ENCODE data around the gene KREMEN1. TPM values are rescaled to one million over a fixed set of nuclear protein-coding genes. Genes with fewer than 3 reads are reported as not detected.
A peak's percentile ranks its signal among the peaks of the same experiment; 100 is the strongest.

Gene KREMEN1
- polyA plus RNA-seq, 1 of the 3 experiments (the other 2 are of a cell fraction): 10.0 TPM

DNA sequence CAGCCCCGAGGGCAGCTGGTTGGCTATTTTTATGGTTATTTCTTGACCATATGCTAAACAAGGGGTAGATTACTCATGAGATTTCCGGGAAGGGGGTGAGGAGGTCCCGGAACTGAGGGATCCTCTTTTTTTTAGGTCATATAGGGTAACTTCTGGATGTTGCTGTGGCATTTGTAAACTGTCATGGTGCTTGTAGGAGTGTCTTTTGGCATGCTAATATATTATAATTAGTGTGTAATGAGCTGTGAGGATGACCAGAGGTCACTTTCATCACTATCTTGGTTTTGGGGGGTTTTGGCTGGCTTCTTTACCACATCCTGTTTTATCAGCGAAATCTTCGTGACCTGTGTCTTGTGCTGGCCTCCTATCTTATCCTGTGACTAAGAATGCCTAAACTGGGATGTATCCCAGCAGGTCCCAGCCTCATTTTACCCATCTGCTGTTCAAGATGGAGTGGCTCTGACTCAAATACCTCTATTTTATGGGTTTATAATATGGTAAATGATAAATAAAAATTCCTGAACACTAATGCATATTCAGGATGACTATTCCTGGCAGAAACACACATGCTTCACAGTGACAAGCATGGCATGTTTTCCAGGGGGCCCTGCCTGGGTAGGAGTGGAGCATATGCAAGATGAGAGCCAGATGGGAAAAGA, 11.2 kb downstream of the KREMEN1 start:
- Histone ChIP-seq H3K27me3 (ENCODE audit: insufficient read depth) (no peaks in the 10 kb centered on the region), H4K20me1 (ENCODE audit: insufficient read depth) (no peaks in the 10 kb centered on the region), H3K36me3 (replicated peaks in 1 of 2; ENCODE audit: control insufficient read depth in 1 of 2, insufficient read depth in 2 of 2, low read length in 1 of 2) (no peaks in the 10 kb centered on the region), H3K79me2 (ENCODE audit: insufficient read depth) (no peaks in the 10 kb centered on the region), H3K4me3 (ENCODE audit: low read depth in 2 of 2, low read length in 1 of 2) (no peak overlapping the region), H3K9ac (no peak overlapping the region), H3K4me1 (ENCODE audit: control insufficient read depth in 1 of 2, insufficient read depth in 2 of 2, low read depth in 1 of 2, low read length in 1 of 2) (peaks cover 7 to 30% of the 10 kb centered on the region in 2 experiments; a peak in 3 of 4 replicates), H3K9me3 (no peaks in the 10 kb centered on the region), H3K9me2 (no peaks in the 10 kb centered on the region), H3K27ac (ENCODE audit: low read depth in 2 of 2, low read length in 1 of 2) (no peak overlapping the region), H3F3A (replicated peaks; ENCODE audit: insufficient read depth) (no peaks in the 10 kb centered on the region), H3K4me2 (no peak overlapping the region), H2AFZ (ENCODE audit: low read depth) (no peak overlapping the region)
- CTCF ChIA-PET: no interaction called here
- POLR2A ChIA-PET: no interaction called here
- TF ChIP-seq FOXM1 (IDR thresholded peaks at IDR 0.05; ENCODE audit: low read depth) (no peak), SMC3 (IDR thresholded peaks at IDR 0.05; ENCODE audit: low read depth, low read length) (no peak), MEF2A (IDR thresholded peaks at IDR 0.05; ENCODE audit: borderline replicate concordance, low read depth) (no peak), NFIC (IDR thresholded peaks at IDR 0.05; ENCODE audit: borderline replicate concordance) (0 out of 2 replicates have a peak, but pooled peaks have one; percentile 10), RCOR1 (IDR thresholded peaks at IDR 0.05; ENCODE audit: low read length) (no peak), GABPA (IDR thresholded peaks at IDR 0.05; ENCODE audit: low read depth) (no peak), ELF1 (IDR thresholded peaks at IDR 0.05) (no peak), TEAD4 (IDR thresholded peaks at IDR 0.05; ENCODE audit: borderline replicate concordance, insufficient read depth) (no peak), RFX5 (IDR thresholded peaks at IDR 0.05; ENCODE audit: low read length) (no peak), RXRA (IDR thresholded peaks at IDR 0.05; ENCODE audit: borderline replicate concordance, low read depth) (no peak), TCF12 (IDR thresholded peaks at IDR 0.05) (peak; percentile 14; the same call in 1 of the 2 replicates), MAX (IDR thresholded peaks at IDR 0.05; ENCODE audit: low read depth) (no peak)
- 78% methylated on average over 5 of the region's 5 CpGs for WGBS (ENCODE audit: low lambda C conversion rate)
- DNase-seq: no peak

DNA sequence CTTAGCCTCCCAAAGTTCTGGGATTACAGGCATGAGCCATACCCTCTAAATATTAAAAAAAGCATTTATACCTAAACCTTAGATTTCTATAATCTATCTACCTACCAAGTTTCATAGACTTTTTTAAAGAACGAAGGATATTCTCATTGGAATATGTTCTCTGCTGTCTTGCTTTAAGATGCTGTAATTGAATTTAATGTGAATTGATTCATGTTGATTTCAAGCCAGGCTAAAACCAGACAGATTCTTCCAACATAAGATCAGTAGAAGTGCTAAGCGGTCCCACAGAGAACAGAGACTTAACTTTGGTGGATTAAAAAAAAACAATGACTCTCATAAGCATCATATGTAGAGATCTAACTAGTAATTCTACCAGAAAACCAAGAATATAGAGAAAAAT, 14.2 kb downstream of the KREMEN1 start:
- 92% methylated on average over 2 of the region's 2 CpGs for WGBS (ENCODE audit: low lambda C conversion rate)

More for the DNA sequence above, 14.2 kb downstream of the KREMEN1 start:
- Histone ChIP-seq H2AFZ (ENCODE audit: low read depth) (no peak overlapping the region), H3K9me2 (no peaks in the 10 kb centered on the region), H3F3A (replicated peaks; ENCODE audit: insufficient read depth) (no peaks in the 10 kb centered on the region), H3K4me2 (no peak overlapping the region), H3K27ac (ENCODE audit: low read depth in 2 of 2, low read length in 1 of 2) (no peak overlapping the region), H3K4me1 (ENCODE audit: control insufficient read depth in 1 of 2, insufficient read depth in 2 of 2, low read depth in 1 of 2, low read length in 1 of 2) (peaks cover 6% of the 10 kb centered on the region in 2 experiments; a peak in 2 of 4 replicates), H3K27me3 (ENCODE audit: insufficient read depth) (no peaks in the 10 kb centered on the region), H3K36me3 (replicated peaks in 1 of 2; ENCODE audit: control insufficient read depth in 1 of 2, insufficient read depth in 2 of 2, low read length in 1 of 2) (no peaks in the 10 kb centered on the region), H3K9ac (no peak overlapping the region), H3K9me3 (no peaks in the 10 kb centered on the region), H4K20me1 (ENCODE audit: insufficient read depth) (no peaks in the 10 kb centered on the region), H3K4me3 (ENCODE audit: low read depth in 2 of 2, low read length in 1 of 2) (no peak overlapping the region), H3K79me2 (ENCODE audit: insufficient read depth) (no peaks in the 10 kb centered on the region)
- TF ChIP-seq JUND (IDR thresholded peaks at IDR 0.05) (no peak), EZH2phosphoT487 (IDR thresholded peaks at IDR 0.05; ENCODE audit: borderline replicate concordance, low read depth) (no peak), RAD21 (IDR thresholded peaks at IDR 0.05; ENCODE audit: low read length) (no peak), GATA2 (CRISPR knock-in tag; IDR thresholded peaks at IDR 0.05) (no peak), FOXM1 (IDR thresholded peaks at IDR 0.05; ENCODE audit: low read depth) (no peak), TEAD4 (IDR thresholded peaks at IDR 0.05; ENCODE audit: borderline replicate concordance, insufficient read depth) (no peak), REST (IDR thresholded peaks at IDR 0.05; ENCODE audit: low read depth, low read length) (no peak), MEF2A (IDR thresholded peaks at IDR 0.05; ENCODE audit: borderline replicate concordance, low read depth) (no peak)
- CTCF ChIA-PET: interaction anchor here (1.0 to 1.6 kb wide), 2 partner anchors 14 to 159 kb away, joined by 3 read pairs; partner anchors contain the start of gene KREMEN1
- POLR2A ChIA-PET: no interaction called here
- no peak for DNase-seq
